Measurements from ENCODE around the gene DENND1B.
"Not testable (repeated sequence)": the region's sequence is repeated elsewhere in the genome, so short reads cannot be mapped to it uniquely, and the experiment has no call there.

Gene DENND1B

GRCh38 chr1:197541411-197541810 lies 233.9 kb downstream of the DENND1B start:
- DNase-seq: no peak

DNA sequence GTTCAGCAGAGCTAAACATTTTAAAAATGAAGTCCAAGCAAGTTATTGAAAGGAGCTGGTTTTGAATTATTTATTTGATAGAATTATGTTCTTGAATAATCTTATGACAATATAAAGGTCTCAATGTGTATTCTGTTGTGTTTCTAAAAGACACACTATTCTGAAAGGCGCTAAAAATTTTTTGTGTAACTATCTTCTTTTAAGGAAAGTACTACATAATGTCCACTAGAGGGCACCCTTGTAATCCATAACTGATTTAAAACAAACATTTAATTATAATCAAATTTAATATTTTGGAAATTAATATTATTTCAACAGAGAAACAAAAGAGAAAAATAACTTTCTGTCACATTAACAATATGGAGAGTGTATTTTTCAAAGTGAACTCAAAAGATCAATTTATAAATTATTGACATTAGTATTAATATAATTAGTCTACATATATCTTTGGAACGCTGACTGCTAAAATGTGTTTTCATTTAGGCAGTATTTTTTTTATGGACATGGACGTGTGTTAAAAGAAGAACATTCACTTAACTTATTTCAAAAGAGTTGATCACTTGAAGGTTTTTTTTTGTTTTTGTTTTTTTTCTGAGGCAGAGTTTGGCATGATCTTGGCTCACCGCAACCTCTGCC lies 248.4 kb downstream of the DENND1B start:
- DNase-seq: no peak

GRCh38 chr1:197521118-197521739 lies 254.1 kb downstream of the DENND1B start:
- DNase-seq: no peak

DNA sequence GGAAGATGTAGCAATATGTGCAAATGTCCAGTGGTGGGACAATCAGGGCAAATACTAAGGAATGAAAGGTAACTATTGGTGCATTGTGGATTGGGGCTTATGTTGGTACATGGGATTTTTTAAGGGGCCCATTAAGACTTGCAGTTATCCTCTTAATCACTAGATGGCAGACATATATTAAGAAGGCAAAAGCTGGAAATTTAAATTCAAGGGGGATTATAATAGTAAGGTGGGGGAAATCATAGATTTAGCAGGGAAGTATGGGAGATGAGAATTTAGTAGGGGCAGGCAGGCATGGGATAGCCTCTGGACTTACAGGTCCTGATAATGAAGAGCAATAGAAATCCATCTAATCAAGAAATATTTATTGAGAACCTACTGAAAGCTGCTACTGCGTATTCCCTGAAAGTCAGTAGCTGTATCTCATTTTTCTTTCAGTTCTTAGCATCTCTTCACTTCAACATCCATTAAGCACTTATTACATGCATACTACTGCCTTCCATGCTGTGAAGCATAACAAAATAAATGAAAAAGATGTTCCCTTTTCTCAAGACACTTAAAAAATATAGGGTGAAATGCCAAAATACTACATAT lies 255.4 kb downstream of the DENND1B start:
- DNase-seq: no peak

GRCh38 chr1:197515421-197515820 lies 259.9 kb downstream of the DENND1B start:
- DNase-seq: no peak

- DNase-seq: peak; percentile 4
These were observed 264.4 kb downstream of the DENND1B start for GRCh38 chr1:197510691-197511378.

- no peak for DNase-seq
These were observed 278.6 kb downstream of the DENND1B start for GRCh38 chr1:197496722-197497121.

- DNase-seq: not testable (repeated sequence)
These were observed 283.8 kb downstream of the DENND1B start for GRCh38 chr1:197491505-197491904.

DNA sequence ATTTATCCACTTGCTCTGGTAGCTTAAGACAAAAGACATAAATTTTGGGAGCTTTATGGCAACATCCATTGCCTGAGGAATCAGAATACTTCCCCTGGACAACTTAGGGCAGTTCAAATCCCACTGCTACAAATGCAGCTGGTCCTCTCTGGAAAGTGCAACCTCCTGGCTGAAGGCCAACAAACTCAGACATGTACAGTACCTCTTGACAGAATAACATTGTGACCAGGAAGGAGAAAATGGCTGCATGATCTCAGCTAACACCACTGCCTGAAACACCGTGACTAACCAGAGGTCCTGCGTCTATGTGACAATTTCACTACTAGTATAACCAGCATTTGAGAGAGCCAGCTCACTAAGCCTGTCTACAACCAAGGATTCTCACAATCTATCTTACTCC lies 288.3 kb downstream of the DENND1B start:
- no peak for DNase-seq

GRCh38 chr1:197485790-197486189 lies 289.5 kb downstream of the DENND1B start:
- DNase-seq: no peak

- no peak for DNase-seq
These were observed 294.2 kb downstream of the DENND1B start for GRCh38 chr1:197481101-197481500.

GRCh38 chr1:197480446-197480845 lies 294.8 kb downstream of the DENND1B start:
- no peak for DNase-seq

DNA sequence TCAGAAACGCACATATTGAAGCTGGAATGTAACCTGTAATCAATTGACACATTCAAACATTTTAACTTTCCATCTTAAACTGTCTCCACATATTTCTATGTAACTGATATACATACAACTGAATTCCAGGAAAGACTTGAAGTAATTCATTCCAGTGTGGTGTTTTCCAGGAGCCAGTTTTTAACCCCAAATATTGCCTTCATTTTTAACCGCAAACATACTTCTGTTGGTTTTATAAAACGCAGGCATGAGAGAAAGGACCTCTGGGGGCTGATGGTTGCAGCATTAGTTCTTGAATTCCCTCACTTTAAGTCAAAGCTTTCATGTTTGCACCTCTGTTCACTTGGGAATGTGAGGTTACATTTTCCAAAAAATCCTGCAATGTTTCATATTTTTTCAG lies 303.1 kb downstream of the DENND1B start:
- DNase-seq: no peak

- no peak for DNase-seq
These were observed 303.9 kb downstream of the DENND1B start for GRCh38 chr1:197471248-197471985.

GRCh38 chr1:197470330-197470729 lies 304.9 kb downstream of the DENND1B start:
- no peak for DNase-seq

DNA sequence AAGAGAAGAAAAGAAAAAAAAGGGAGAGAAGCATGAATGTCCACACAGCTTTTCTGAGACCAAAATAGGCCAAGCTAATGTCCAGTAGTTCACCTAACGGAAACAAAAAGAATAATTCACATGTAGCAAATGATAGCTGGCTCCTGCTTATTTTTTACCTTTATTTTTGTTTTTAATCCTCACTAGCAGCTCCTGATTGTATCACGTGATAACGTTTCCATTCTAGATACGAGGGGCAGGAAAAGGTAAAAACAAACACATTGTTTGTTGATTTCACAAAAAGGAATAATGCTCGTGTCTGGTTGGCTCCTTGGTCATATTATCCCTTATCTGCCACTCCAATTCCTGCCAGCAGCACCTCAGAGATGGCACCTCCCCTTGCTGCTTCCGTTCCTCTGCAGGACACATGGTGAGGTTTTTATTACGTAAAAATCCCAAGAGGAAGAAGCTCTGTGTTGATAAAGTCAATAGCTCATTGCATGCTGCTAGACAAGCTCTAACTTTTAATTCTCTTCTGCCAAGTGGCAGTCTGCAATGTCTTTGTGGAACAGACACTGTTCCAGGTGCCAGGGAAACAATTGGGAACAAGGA lies 305.6 kb downstream of the DENND1B start:
- no peak for DNase-seq

DNA sequence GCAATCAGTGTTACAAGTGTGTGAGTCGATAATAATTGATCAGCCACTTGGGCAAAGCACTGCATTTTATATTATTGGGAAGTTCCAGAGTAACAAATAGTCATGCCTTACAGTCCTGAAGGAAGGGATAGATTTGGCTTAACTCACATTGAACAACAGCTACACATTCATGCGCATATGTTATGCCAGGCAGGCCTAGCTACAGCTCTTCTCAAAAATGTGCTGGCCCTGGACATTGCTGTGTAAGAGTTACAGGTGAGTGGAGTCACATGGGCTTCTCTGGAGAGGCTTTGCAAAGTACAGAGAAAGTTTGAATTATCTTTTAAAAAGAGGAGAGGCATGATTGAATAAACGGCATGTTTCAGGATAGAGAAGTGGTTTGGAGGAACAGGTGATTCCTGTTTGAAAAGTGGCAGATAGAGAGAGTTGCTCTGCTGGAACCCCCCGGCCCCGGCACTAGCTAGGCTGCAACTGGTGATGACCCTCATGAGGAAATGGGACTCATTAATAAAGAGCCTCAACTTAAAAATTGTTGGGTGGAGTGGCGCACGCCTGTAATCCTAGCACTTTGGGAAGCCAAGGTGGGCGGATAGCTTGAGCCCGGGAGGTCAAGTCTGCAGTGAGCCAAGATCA lies 306.6 kb downstream of the DENND1B start:
- DNase-seq: no peak

- peak; percentile 73 for DNase-seq
These were observed 307.4 kb downstream of the DENND1B start for GRCh38 chr1:197467881-197468280.

- no peak for DNase-seq
These were observed 308.5 kb downstream of the DENND1B start for GRCh38 chr1:197466813-197467212.

- no peak for DNase-seq
These were observed 309.6 kb downstream of the DENND1B start for GRCh38 chr1:197465528-197466327.

GRCh38 chr1:197464044-197464443 lies 311.2 kb downstream of the DENND1B start:
- peak; percentile 57 for DNase-seq

All from NCI-H226 (cell line).